H1 (cell line): ENCODE data around the gene SEC62. TPM values are rescaled to one million over a fixed set of nuclear protein-coding genes. Genes with fewer than 3 reads are reported as not detected.

Experiments used
- CTCF ChIA-PET: fragments of 300-600 bp; sonication (Branson Sonifier 250); formaldehyde crosslinking; loops from one replicate; lab custom pipeline; 2021; ENCODE audit not compliant: partially characterized antibody; lab: Charles Lee
- POLR2A ChIA-PET: fragments of 300-600 bp; sonication (Branson Sonifier 250); formaldehyde crosslinking; loops from one replicate; lab custom pipeline; 2021; ENCODE audit warnings: inconsistent platforms; ENCODE audit not compliant: partially characterized antibody; lab: Charles Lee
- DNase-seq, 2 experiments: peaks; one replicate each; pipeline versions ENCODE4 v3.0.0 to v3.0.0-alpha.2; 2010 to 2022; ENCODE audit warnings: low spot score in 2 of 2, low read depth in 1 of 2, mixed read lengths in 1 of 2
- FAIRE-seq: peaks from 2 replicates; lab custom pipeline; 2011; peaks lifted over from hg19 to GRCh38; lab: Jason Lieb, UNC
- H2AFZ ChIP-seq: 2 replicates; pipeline ENCODE4 v1.8.1; 2012; ENCODE audit warnings: low read length, inconsistent platforms
- H2AK5ac ChIP-seq: 2 replicates; pipeline ENCODE4 v1.6.1; 2013; ENCODE audit warnings: low read depth, low read length
- H2BK120ac ChIP-seq: replicated peaks from 2 replicates; pipeline ENCODE3; 2013; ENCODE audit warnings: low read depth, low read length, inconsistent platforms
- H2BK12ac ChIP-seq: 2 replicates; pipeline ENCODE4 v1.6.1; 2013; ENCODE audit warnings: low read depth, low read length
- H2BK15ac ChIP-seq: 2 replicates; pipeline ENCODE4 v1.6.1; 2013; ENCODE audit warnings: low read length
- H2BK20ac ChIP-seq: 2 replicates; pipeline ENCODE4 v1.6.1; 2013; ENCODE audit warnings: low read length
- H2BK5ac ChIP-seq: 2 replicates; pipeline ENCODE4 v1.6.1; 2013; ENCODE audit warnings: low read depth, low read length
- H3K14ac ChIP-seq: 2 replicates; pipeline ENCODE4 v1.6.1; 2013; ENCODE audit warnings: inconsistent platforms; ENCODE audit not compliant: insufficient read length
- H3K18ac ChIP-seq: 2 replicates; pipeline ENCODE4 v1.6.1; 2013; ENCODE audit warnings: low read length; ENCODE audit errors: extremely low read depth
- H3K23ac ChIP-seq: 2 replicates; pipeline ENCODE4 v1.6.1; 2013; ENCODE audit warnings: inconsistent platforms; ENCODE audit not compliant: insufficient read length
- H3K23me2 ChIP-seq: 2 replicates; pipeline ENCODE4 v1.6.1; 2013; ENCODE audit warnings: low read depth, low read length
- H3K27ac ChIP-seq: 2 replicates; pipeline ENCODE4 v1.6.1; 2011; ENCODE audit warnings: low read depth, low read length, inconsistent platforms
- H3K27me3 ChIP-seq, 4 experiments: replicated peaks in 1 of 4; 1 replicate in 1 of 4; 2 replicates in 3 of 4; pipeline versions ENCODE4 v1.6.1 to v1.8.1; 2011 to 2013; ENCODE audit warnings: low read length in 3 of 4, mild to moderate bottlenecking in 3 of 4, inconsistent platforms in 2 of 4, mixed read lengths in 2 of 4, moderate library complexity in 1 of 4; ENCODE audit not compliant: control insufficient read depth in 3 of 4, insufficient read depth in 3 of 4; ENCODE audit errors: extremely low read depth in 1 of 4
- H3K36me3 ChIP-seq, 4 experiments: 2 replicates each; pipeline versions ENCODE4 v1.6.1 to v1.8.1; 2011 to 2013; ENCODE audit warnings: mild to moderate bottlenecking in 4 of 4, low read length in 3 of 4, moderate library complexity in 2 of 4, control low read depth in 1 of 4, inconsistent platforms in 1 of 4; ENCODE audit not compliant: insufficient read depth in 4 of 4, control insufficient read depth in 2 of 4
- H3K4ac ChIP-seq: replicated peaks from 2 replicates; pipeline ENCODE3; 2013; ENCODE audit warnings: low read length, low read depth, mixed read lengths, inconsistent platforms; ENCODE audit not compliant: insufficient read length
- H3K4me1 ChIP-seq, 4 experiments: replicated peaks in 1 of 4; 1 replicate in 1 of 4; 2 replicates in 3 of 4; pipeline versions ENCODE4 v1.6.1 to v1.8.1; 2011 to 2013; ENCODE audit warnings: low read length in 3 of 4, inconsistent platforms in 2 of 4, mixed read lengths in 1 of 4; ENCODE audit not compliant: insufficient read depth in 4 of 4, control insufficient read depth in 3 of 4
- H3K4me2 ChIP-seq, 2 experiments: 2 replicates each; pipeline versions ENCODE4 v1.6.1 to v1.8.1; 2011 to 2013; ENCODE audit warnings: low read depth in 2 of 2, low read length in 2 of 2, control low read depth in 1 of 2, inconsistent platforms in 1 of 2, mild to moderate bottlenecking in 1 of 2; ENCODE audit not compliant: insufficient read depth in 1 of 2
- H3K4me3 ChIP-seq, 4 experiments: fragments of 200-600, 300-600 bp in 1 of 4; sonication (generic), shearing (Covaris generic), sonication (Bioruptor Twin) in 1 of 4; 2 replicates each; pipeline versions ENCODE4 v1.5.1 to v1.8.1; 2011 to 2016; ENCODE audit warnings: low read length in 4 of 4, low read depth in 3 of 4, control low read depth in 2 of 4, inconsistent platforms in 2 of 4, mild to moderate bottlenecking in 2 of 4, mixed read lengths in 1 of 4, moderate library complexity in 1 of 4; ENCODE audit not compliant: insufficient read depth in 2 of 4; ENCODE audit errors: extremely low read depth in 1 of 4
- H3K56ac ChIP-seq: replicated peaks from 2 replicates; pipeline ENCODE3; 2013; ENCODE audit warnings: low read depth, mild to moderate bottlenecking, mixed read lengths, low read length, inconsistent platforms; ENCODE audit not compliant: insufficient read length
- H3K79me1 ChIP-seq: 2 replicates; pipeline ENCODE4 v1.6.1; 2013; ENCODE audit warnings: low read depth, low read length, control low read depth
- H3K79me2 ChIP-seq, 2 experiments: 2 replicates each; pipeline versions ENCODE4 v1.6.1 to v1.8.1; 2012 to 2013; ENCODE audit warnings: low read length in 2 of 2, mild to moderate bottlenecking in 2 of 2, inconsistent platforms in 1 of 2; ENCODE audit not compliant: insufficient read depth in 2 of 2, control insufficient read depth in 1 of 2
- H3K9ac ChIP-seq, 4 experiments: replicated peaks in 1 of 4; 1 replicate in 1 of 4; 2 replicates in 3 of 4; pipeline versions ENCODE4 v1.6.1 to v1.8.1; 2011 to 2013; ENCODE audit warnings: low read depth in 3 of 4, low read length in 3 of 4, control low read depth in 2 of 4, mild to moderate bottlenecking in 2 of 4, moderate library complexity in 2 of 4, inconsistent platforms in 1 of 4; ENCODE audit errors: extremely low read depth in 1 of 4
- H3K9me3 ChIP-seq, 2 experiments: 2 replicates each; pipeline versions ENCODE4 v1.6.1 to v1.8.1; 2012 to 2013; ENCODE audit warnings: mild to moderate bottlenecking in 2 of 2, moderate library complexity in 2 of 2, control low read depth in 1 of 2, inconsistent platforms in 1 of 2, low read depth in 1 of 2, low read length in 1 of 2, mixed read lengths in 1 of 2; ENCODE audit not compliant: insufficient read depth in 2 of 2
- H4K20me1 ChIP-seq, 2 experiments: replicated peaks in 1 of 2; 2 replicates each; pipeline versions ENCODE3 to v1.8.1; 2011 to 2013; ENCODE audit warnings: inconsistent platforms in 2 of 2, low read length in 2 of 2, mild to moderate bottlenecking in 1 of 2; ENCODE audit not compliant: insufficient read depth in 2 of 2, control insufficient read depth in 1 of 2
- H4K5ac ChIP-seq: 2 replicates; pipeline ENCODE4 v1.6.1; 2013; ENCODE audit warnings: low read length, low read depth, mixed read lengths, inconsistent platforms; ENCODE audit not compliant: insufficient read length
- H4K8ac ChIP-seq: 2 replicates; pipeline ENCODE4 v1.8.0; 2013; ENCODE audit warnings: mild to moderate bottlenecking, moderate library complexity, low read length, inconsistent platforms; ENCODE audit not compliant: insufficient read depth; ENCODE audit errors: extremely low read depth
- H4K91ac ChIP-seq: replicated peaks from 2 replicates; pipeline ENCODE3; 2013; ENCODE audit warnings: low read length, mixed read lengths, inconsistent platforms; ENCODE audit not compliant: insufficient read length
- BRCA1 ChIP-seq: IDR thresholded peaks from 2 replicates; pipeline ENCODE4 v1.6.1; 2012; ENCODE audit warnings: low read depth, low read length, improper control_type of control experiment
- CREB1 ChIP-seq: IDR thresholded peaks from 2 replicates; pipeline ENCODE4 v1.6.1; 2012; ENCODE audit warnings: inconsistent platforms
- FOSL1 ChIP-seq: IDR thresholded peaks from 2 replicates; pipeline ENCODE4 v1.6.1; 2011; ENCODE audit warnings: mild to moderate bottlenecking, low read depth, low read length, moderate library complexity; ENCODE audit not compliant: insufficient read depth
- HDAC2 ChIP-seq, 2 experiments: fragments of 300-600 bp in 1 of 2; sonication (generic) in 1 of 2; IDR thresholded peaks; 2 replicates each; pipeline ENCODE4 v1.6.1; 2011 to 2012; ENCODE audit warnings: low read depth in 2 of 2, low read length in 2 of 2, mild to moderate bottlenecking in 2 of 2, moderate library complexity in 2 of 2, borderline replicate concordance in 1 of 2, inconsistent platforms in 1 of 2
- HDAC6 ChIP-seq: IDR thresholded peaks from one replicate; pipeline ENCODE4 v1.7.1; 2012; ENCODE audit warnings: low read depth, mild to moderate bottlenecking, inconsistent platforms, low read length, moderate library complexity
- JUN ChIP-seq: IDR thresholded peaks from 2 replicates; pipeline ENCODE4 v1.6.1; 2011; ENCODE audit warnings: low read depth, mild to moderate bottlenecking, improper control_type of control experiment, low read length
- JUND ChIP-seq: IDR thresholded peaks from 2 replicates; pipeline ENCODE4 v1.6.1; 2011; ENCODE audit warnings: mild to moderate bottlenecking, improper control_type of control experiment, low read length
- RBBP5 ChIP-seq: IDR thresholded peaks from 2 replicates; pipeline ENCODE4 v1.7.1; 2012; ENCODE audit warnings: low read depth, mild to moderate bottlenecking, inconsistent platforms, low read length, moderate library complexity, borderline replicate concordance
- WGBS, 2 experiments: shearing (Covaris generic) in 1 of 2; methylation state at CpG; one replicate each; pipeline versions ENCODE4 v1.1.6 to v1.1.7; 2013 to 2015; ENCODE audit warnings: low lambda C conversion rate in 2 of 2, mixed read lengths in 2 of 2, inconsistent platforms in 1 of 2, low coverage in 1 of 2, missing lambda C conversion rate in 1 of 2; ENCODE audit not compliant: insufficient replicate concordance in 2 of 2, insufficient coverage in 1 of 2, insufficient read length in 1 of 2; ENCODE audit errors: extremely low coverage in 1 of 2, missing lambda C conversion rate in 1 of 2; 5-methylcytosine and 5-hydroxymethylcytosine counted together
- polyA plus RNA-seq, 7 experiments: library from polyadenylated mRNA; depleted of rRNA in 3 of 7; stranded (reverse) in 5 of 7; unstranded in 2 of 7; fragments of >200 nt in 5 of 7; fragments of 200-250 nt in 2 of 7; gene quantifications; 1 replicate in 5 of 7; 2 replicates in 1 of 7; 4 replicates in 1 of 7; pipeline versions ENCODE4 v1.2.1 to v1.2.3, GENCODE V29; 2011 to 2013; ENCODE audit warnings: missing spikeins in 2 of 7, mixed read lengths in 2 of 7
- total RNA-seq: library from RNA; stranded (reverse); fragmentation: NEBNext Ultra II Directional; extraction: Animal tissue kit (Norgen Biotek cat#: 25700); gene quantifications from 2 replicates; pipeline ENCODE4 v1.2.1, GENCODE V29; 2021

SEC62 gene
- total and polyA plus RNA-seq, 2 of the 8 experiments (the other 6 are each of a cell fraction or from before 2014, with no cell fraction given), result 67.8 to 113 TPM

DNA sequence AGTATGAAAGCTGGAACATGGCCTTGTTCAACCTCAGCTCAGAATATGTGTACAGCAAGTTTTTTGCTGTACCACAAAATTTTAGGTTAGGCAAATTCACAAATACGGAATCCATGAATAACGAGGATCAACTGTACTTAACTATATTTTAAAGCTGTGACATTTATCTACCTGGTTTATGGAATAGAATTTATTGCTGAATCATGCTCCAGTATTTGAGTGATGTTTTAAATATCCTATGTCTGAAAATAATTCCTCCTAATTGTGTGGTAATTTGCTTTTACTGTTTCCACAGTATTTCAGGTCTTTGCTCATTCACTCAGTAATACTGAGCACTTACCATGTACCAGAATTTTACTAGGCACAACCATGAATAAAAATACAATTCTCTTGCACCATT is 29.5 kb downstream of the SEC62 start:
- H3K23me2 ChIP-seq, result no peaks in the 10 kb centered on the region
- H4K20me1 ChIP-seq, result no peaks in the 10 kb centered on the region
- no peak for FAIRE-seq
- H4K8ac ChIP-seq, result no peak overlapping the region
- no peak overlapping the region for H2AFZ ChIP-seq
- no peak overlapping the region for H4K91ac ChIP-seq
- no peak overlapping the region for H3K14ac ChIP-seq
- H3K27ac ChIP-seq, result no peak overlapping the region
- WGBS, 2 experiments, result 100% methylated on average over 2 of the region's 2 CpGs; no CpG with 5 or more reads in 1 of the 2 experiments
- no peak overlapping the region for H2BK5ac ChIP-seq
- no peak overlapping the region for H3K4me3 ChIP-seq
- H3K18ac ChIP-seq, result no peak overlapping the region
- no peaks in the 10 kb centered on the region for H3K27me3 ChIP-seq
- no peak for DNase-seq
- no peak overlapping the region for H3K23ac ChIP-seq
- no peaks in the 10 kb centered on the region for H3K79me1 ChIP-seq
- CTCF ChIA-PET, result interaction anchor here (0.6 to 1.1 kb wide), 2 partner anchors 25 to 83 kb away, joined by 3 to 5 read pairs; no protein-coding TSS in a partner anchor
- H4K5ac ChIP-seq, result no peak overlapping the region
- no peak overlapping the region for H2BK12ac ChIP-seq
- no peaks in the 10 kb centered on the region for H3K4me1 ChIP-seq
- H2BK15ac ChIP-seq, result no peak overlapping the region
- H2BK120ac ChIP-seq, result no peak overlapping the region
- no peak overlapping the region for H2BK20ac ChIP-seq
- POLR2A ChIA-PET, result no interaction called here
- H3K9me3 ChIP-seq, result no peaks in the 10 kb centered on the region
- peaks cover 6 to 37% (median 16%) of the 10 kb centered on the region in 4 experiments; a peak in 6 of 8 replicates for H3K36me3 ChIP-seq
- H3K9ac ChIP-seq, result no peak overlapping the region
- no peak overlapping the region for H3K56ac ChIP-seq
- TF ChIP-seq HDAC2 (IDR thresholded peaks at IDR 0.05; ENCODE audit: borderline replicate concordance in 1 of 2, low read depth in 2 of 2, low read length in 2 of 2) (no peak), CREB1 (no peak), HDAC6 (no peak), JUN (no peak), RBBP5 (no peak), FOSL1 (no peak), JUND (no peak), BRCA1 (no peak)
- no peak overlapping the region for H3K4ac ChIP-seq
- no peaks in the 10 kb centered on the region for H3K79me2 ChIP-seq
- no peak overlapping the region for H2AK5ac ChIP-seq
- no peak overlapping the region for H3K4me2 ChIP-seq
